B cell (primary cell): ENCODE data around the gene KAZN. TPM values are rescaled to one million over a fixed set of nuclear protein-coding genes. Genes with fewer than 3 reads are reported as not detected.

Experiments used
- ATAC-seq: fragments of 200-7000 bp; cut with Tn5 transposase; one replicate; pipeline ENCODE4 v1.10.0; 2021; ENCODE audit warnings: low read depth, mild to moderate bottlenecking, moderate number of reproducible peaks, moderate library complexity
- CTCF ChIA-PET: fragments of 350-600 bp; sonication (Branson Sonifier 250); formaldehyde crosslinking; loops from one replicate; lab custom pipeline; 2021; ENCODE audit warnings: antibody characterized with exemption, inconsistent platforms; lab: Charles Lee
- POLR2A ChIA-PET: fragments of 350-600 bp; sonication (Branson Sonifier 250); formaldehyde crosslinking; loops from one replicate; lab custom pipeline; 2021; ENCODE audit warnings: antibody characterized with exemption; lab: Charles Lee
- DNase-seq: peaks from one replicate; pipeline ENCODE4 v3.0.0; 2013
- H2AFZ ChIP-seq: 2 replicates; pipeline ENCODE4 v1.6.1; 2012; ENCODE audit warnings: mild to moderate bottlenecking, low read depth, low read length; ENCODE audit not compliant: insufficient read depth, poor library complexity, severe bottlenecking
- H3K27ac ChIP-seq, 2 donors: 1 replicate in 1 of 2; 2 replicates in 1 of 2; pipeline ENCODE4 v1.5.1; 2012 to 2013; ENCODE audit warnings: low read length in 2 of 2, mild to moderate bottlenecking in 2 of 2, moderate library complexity in 1 of 2
- H3K27me3 ChIP-seq, 4 experiments: fragments of 200-600 bp in 1 of 4; sonication (generic) in 1 of 4; replicated peaks in 1 of 4; 1 replicate in 2 of 4; 2 replicates in 2 of 4; pipeline versions ENCODE4 v1.6.1 to v1.7.0; 2013 to 2016; ENCODE audit warnings: low read length in 3 of 4, mild to moderate bottlenecking in 2 of 4, mixed read lengths in 1 of 4, moderate library complexity in 1 of 4; ENCODE audit not compliant: insufficient read depth in 4 of 4, control insufficient read depth in 3 of 4; ENCODE audit errors: control extremely low read depth in 1 of 4
- H3K36me3 ChIP-seq, 2 experiments: replicated peaks in 1 of 2; 1 replicate in 1 of 2; 2 replicates in 1 of 2; pipeline versions ENCODE4 v1.6.1 to v1.7.1; 2013; ENCODE audit warnings: low read length in 1 of 2; ENCODE audit not compliant: insufficient read depth in 2 of 2, control insufficient read depth in 1 of 2; ENCODE audit errors: control extremely low read depth in 1 of 2, extremely low read depth in 1 of 2
- H3K4me1 ChIP-seq, 2 donors: fragments of 200-600 bp in 1 of 2; sonication (generic) in 1 of 2; 1 replicate in 1 of 2; 2 replicates in 1 of 2; pipeline versions ENCODE4 v1.5.1 to v1.6.1; 2013 to 2017; ENCODE audit warnings: low read length in 2 of 2; ENCODE audit not compliant: control insufficient read depth in 2 of 2, insufficient read depth in 2 of 2
- H3K4me2 ChIP-seq: replicated peaks from 2 replicates; pipeline ENCODE3; 2012; ENCODE audit warnings: mild to moderate bottlenecking, low read depth, low read length; ENCODE audit not compliant: poor library complexity, severe bottlenecking
- H3K4me3 ChIP-seq, 5 experiments: fragments of 200-600 bp in 1 of 5; sonication (generic) in 1 of 5; 1 replicate in 3 of 5; 2 replicates in 2 of 5; pipeline versions ENCODE4 v1.5.1 to v1.7.0; 2011 to 2016; ENCODE audit warnings: low read length in 4 of 5, mild to moderate bottlenecking in 4 of 5, low read depth in 2 of 5, control low read depth in 1 of 5, moderate library complexity in 1 of 5; ENCODE audit not compliant: insufficient read depth in 1 of 5; ENCODE audit errors: control extremely low read depth in 1 of 5, extremely low read depth in 1 of 5
- H3K79me2 ChIP-seq: fragments of 200-600 bp; sonication (generic); one replicate; pipeline ENCODE4 v1.6.0; 2016; ENCODE audit warnings: low read length; ENCODE audit not compliant: control insufficient read depth, insufficient read depth
- H3K9ac ChIP-seq: fragments of 200-600 bp; sonication (generic); 2 replicates; pipeline ENCODE4 v1.6.1; 2017; ENCODE audit warnings: mild to moderate bottlenecking, low read length, moderate library complexity
- H3K9me3 ChIP-seq, 3 donors: one replicate each; pipeline versions ENCODE4 v1.6.1 to v1.7.1; 2013; ENCODE audit warnings: low read length in 2 of 3; ENCODE audit not compliant: control insufficient read depth in 2 of 3, insufficient read depth in 1 of 3; ENCODE audit errors: control extremely low read depth in 1 of 3
- H4K20me1 ChIP-seq: 2 replicates; pipeline ENCODE4 v1.6.0; 2012; ENCODE audit warnings: mild to moderate bottlenecking, low read length; ENCODE audit not compliant: insufficient read depth, control insufficient read depth, poor library complexity, severe bottlenecking
- H3K27ac Mint-ChIP-seq: one replicate; pipeline ENCODE4 v1.8.0; 2021; ENCODE audit warnings: mixed read lengths
- H3K27me3 Mint-ChIP-seq: one replicate; pipeline ENCODE4 v1.8.0; 2021; ENCODE audit warnings: mixed read lengths
- H3K4me1 Mint-ChIP-seq: one replicate; pipeline ENCODE4 v1.8.0; 2021; ENCODE audit warnings: mixed read lengths
- H3K4me3 Mint-ChIP-seq: one replicate; pipeline ENCODE4 v1.8.0; 2021; ENCODE audit warnings: mixed read lengths
- H3K9me3 Mint-ChIP-seq: one replicate; pipeline ENCODE4 v1.8.0; 2022; ENCODE audit warnings: mixed read lengths; ENCODE audit not compliant: insufficient read depth
- EZH2 ChIP-seq: IDR thresholded peaks from 2 replicates; pipeline ENCODE4 v1.6.1; 2012; ENCODE audit warnings: borderline replicate concordance, low read depth, mild to moderate bottlenecking, moderate library complexity, low read length; ENCODE audit not compliant: insufficient read depth, poor library complexity, severe bottlenecking
- WGBS: methylation state at CpG from one replicate; pipeline ENCODE4 v1.1.5; 2013; ENCODE audit warnings: missing lambda C conversion rate; ENCODE audit not compliant: insufficient coverage; 5-methylcytosine and 5-hydroxymethylcytosine counted together
- intact Hi-C: fragments of 100-400 bp; cut with micrococcal nuclease; formaldehyde crosslinking; loops from one replicate; pipeline ENCODE4 v1.10.0; 2022
- polyA plus RNA-seq: library from polyadenylated mRNA; depleted of rRNA; stranded (reverse); fragments of >200 nt; gene quantifications from 2 replicates; pipeline ENCODE4 v1.2.3, GENCODE V29; 2012
- total RNA-seq, 2 donors: library from RNA; stranded (reverse); fragments of 120-200 nt in 1 of 2; gene quantifications; 1 replicate in 1 of 2; 2 replicates in 1 of 2; pipeline versions ENCODE4 v1.2.3 to v1.2.4, GENCODE V29; 2013 to 2022
- TF ChIP-seq, protein P1 (sequence below): fragments of 200-600 bp; IDR thresholded peaks from one replicate; pipeline ENCODE4 v1.8.0; 2022; ENCODE audit warnings: antibody characterized with exemption, mild to moderate bottlenecking

Gene KAZN
- total and polyA plus RNA-seq, 2 donors (not counting 1 experiment from before 2014, with no cell fraction given), result 0.13 to 0.39 TPM

DNA sequence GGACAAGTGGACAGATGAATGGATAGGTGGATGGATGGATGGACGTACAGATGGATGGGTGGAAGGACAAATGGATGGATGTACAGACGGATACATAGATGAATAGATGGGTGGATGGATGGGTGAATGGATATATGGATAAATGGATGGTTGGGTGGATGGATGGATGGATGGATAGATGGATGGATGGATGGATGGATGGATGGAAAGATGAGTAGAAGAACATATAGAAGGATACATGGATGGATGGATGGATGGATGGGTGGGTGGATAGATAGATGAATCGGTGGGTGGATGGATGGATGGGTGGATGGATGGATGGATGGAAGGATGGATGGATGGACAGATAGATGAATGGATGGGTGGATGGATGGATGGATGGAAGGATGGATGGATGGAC is 274.3 kb downstream of the KAZN start:
- ChIA-PET POLR2A (no interaction called here), CTCF (no interaction called here)
- Mint-ChIP-seq H3K9me3 (no peaks in the 10 kb centered on the region), H3K4me1 (no peaks in the 10 kb centered on the region), H3K4me3 (no peak overlapping the region), H3K27me3 (peaks cover 30% of the 10 kb centered on the region), H3K27ac (no peak overlapping the region)
- no peaks in the 10 kb centered on the region for H3K36me3 ChIP-seq
- H3K4me2 ChIP-seq, result no peak overlapping the region
- TF ChIP-seq, protein P1, sequence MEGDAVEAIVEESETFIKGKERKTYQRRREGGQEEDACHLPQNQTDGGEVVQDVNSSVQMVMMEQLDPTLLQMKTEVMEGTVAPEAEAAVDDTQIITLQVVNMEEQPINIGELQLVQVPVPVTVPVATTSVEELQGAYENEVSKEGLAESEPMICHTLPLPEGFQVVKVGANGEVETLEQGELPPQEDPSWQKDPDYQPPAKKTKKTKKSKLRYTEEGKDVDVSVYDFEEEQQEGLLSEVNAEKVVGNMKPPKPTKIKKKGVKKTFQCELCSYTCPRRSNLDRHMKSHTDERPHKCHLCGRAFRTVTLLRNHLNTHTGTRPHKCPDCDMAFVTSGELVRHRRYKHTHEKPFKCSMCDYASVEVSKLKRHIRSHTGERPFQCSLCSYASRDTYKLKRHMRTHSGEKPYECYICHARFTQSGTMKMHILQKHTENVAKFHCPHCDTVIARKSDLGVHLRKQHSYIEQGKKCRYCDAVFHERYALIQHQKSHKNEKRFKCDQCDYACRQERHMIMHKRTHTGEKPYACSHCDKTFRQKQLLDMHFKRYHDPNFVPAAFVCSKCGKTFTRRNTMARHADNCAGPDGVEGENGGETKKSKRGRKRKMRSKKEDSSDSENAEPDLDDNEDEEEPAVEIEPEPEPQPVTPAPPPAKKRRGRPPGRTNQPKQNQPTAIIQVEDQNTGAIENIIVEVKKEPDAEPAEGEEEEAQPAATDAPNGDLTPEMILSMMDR, result no peak
- TF ChIP-seq EZH2, result no peak
- no peak overlapping the region for H2AFZ ChIP-seq
- 93% methylated on average over 3 of the region's 3 CpGs for WGBS
- no peaks in the 10 kb centered on the region for H3K9me3 ChIP-seq
- H3K27ac ChIP-seq, result no peak overlapping the region
- no peaks in the 10 kb centered on the region for H3K4me1 ChIP-seq
- intact Hi-C loops, result no loop called here
- peaks cover 0 to 7% (median 0%) of the 10 kb centered on the region in 4 experiments for H3K27me3 ChIP-seq
- ATAC-seq (no peak), DNase-seq (no peak)
- no peaks in the 10 kb centered on the region for H3K79me2 ChIP-seq
- H4K20me1 ChIP-seq, result no peaks in the 10 kb centered on the region
- H3K4me3 ChIP-seq, result no peak overlapping the region
- no peak overlapping the region for H3K9ac ChIP-seq

DNA sequence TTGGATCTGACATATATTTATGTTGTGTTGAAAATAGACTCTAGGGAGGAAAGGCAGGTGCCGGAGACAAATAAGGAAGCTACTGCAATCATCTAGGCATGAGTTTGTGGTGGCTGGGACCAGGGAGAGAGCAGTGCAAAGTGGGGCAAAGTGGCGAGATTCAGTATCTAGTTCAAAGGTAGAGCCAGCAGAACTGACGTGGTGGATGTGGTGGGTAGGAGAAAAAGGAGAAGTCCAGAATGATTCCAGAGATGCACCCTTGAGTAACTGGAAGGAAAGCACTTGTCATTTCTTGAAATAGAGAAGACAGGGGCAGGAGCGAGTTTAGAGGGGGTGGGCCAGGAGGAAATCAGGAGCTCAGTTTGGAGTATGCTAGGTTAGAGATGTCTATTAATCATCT is 275.2 kb downstream of the KAZN start:
- ChIA-PET POLR2A (no interaction called here), CTCF (no interaction called here)
- H3K4me1 ChIP-seq, result no peaks in the 10 kb centered on the region
- H3K4me3 ChIP-seq, result no peak overlapping the region
- H3K9me3 ChIP-seq, result no peaks in the 10 kb centered on the region
- H3K27me3 Mint-ChIP-seq, result peaks cover 30% of the 10 kb centered on the region
- ATAC-seq (no peak), DNase-seq (no peak)
- peaks cover 0 to 7% (median 0%) of the 10 kb centered on the region in 4 experiments for H3K27me3 ChIP-seq
- no peaks in the 10 kb centered on the region for H3K9me3 Mint-ChIP-seq
- H3K4me1 Mint-ChIP-seq, result no peaks in the 10 kb centered on the region
- H3K9ac ChIP-seq, result no peak overlapping the region
- TF ChIP-seq EZH2, result no peak
- no peaks in the 10 kb centered on the region for H4K20me1 ChIP-seq
- no peak overlapping the region for H3K27ac Mint-ChIP-seq
- no peaks in the 10 kb centered on the region for H3K36me3 ChIP-seq
- H3K4me2 ChIP-seq, result no peak overlapping the region
- 31% methylated on average over 4 of the region's 4 CpGs for WGBS
- intact Hi-C loops, result no loop called here
- H3K27ac ChIP-seq, result no peak overlapping the region
- H3K4me3 Mint-ChIP-seq, result no peak overlapping the region
- H3K79me2 ChIP-seq, result no peaks in the 10 kb centered on the region
- H2AFZ ChIP-seq, result no peak overlapping the region
